MCF 10A (cell line): ENCODE data around the gene UCP2. TPM values are rescaled to one million over a fixed set of nuclear protein-coding genes. Genes with fewer than 3 reads are reported as not detected.

ENCODE experiments used
- BruUV-seq: library from RNA; stranded (reverse); fragments of 400-500 nt; replicated peaks from 2 replicates; lab custom pipeline; 2021; lab: Mats Ljungman, UMichigan
- CTCF ChIA-PET: fragments of 300-600 bp; sonication (Branson Sonifier 250); formaldehyde crosslinking; extraction: SDS; loops from one replicate; lab custom pipeline; 2021; ENCODE audit warnings: antibody characterized with exemption, inconsistent platforms; lab: Yijun Ruan, JAX
- POLR2A ChIA-PET: fragments of 300-600, 350-650 bp; sonication (Branson Sonifier 250); formaldehyde crosslinking; extraction: SDS; loops from one replicate; lab custom pipeline; 2020; ENCODE audit warnings: antibody characterized with exemption, inconsistent platforms; lab: Yijun Ruan, JAX
- DNase-seq: peaks from one replicate; pipeline ENCODE4 v3.0.0-alpha.2; 2018; ENCODE audit not compliant: unreplicated experiment
- H3K27ac Mint-ChIP-seq: one replicate; pipeline ENCODE4 v1.8.0; 2022; ENCODE audit warnings: mild to moderate bottlenecking, low read depth, mixed read lengths; ENCODE audit not compliant: unreplicated experiment
- H3K27me3 Mint-ChIP-seq: one replicate; pipeline ENCODE4 v1.8.0; 2022; ENCODE audit warnings: mixed read lengths; ENCODE audit not compliant: insufficient read depth, unreplicated experiment
- H3K36me3 Mint-ChIP-seq: one replicate; pipeline ENCODE4 v1.8.0; 2022; ENCODE audit warnings: mild to moderate bottlenecking, moderate library complexity, mixed read lengths; ENCODE audit not compliant: insufficient read depth, unreplicated experiment
- H3K4me1 Mint-ChIP-seq: one replicate; pipeline ENCODE4 v1.8.0; 2022; ENCODE audit warnings: mixed read lengths; ENCODE audit not compliant: insufficient read depth, unreplicated experiment
- H3K4me3 Mint-ChIP-seq: one replicate; pipeline ENCODE4 v1.8.0; 2022; ENCODE audit warnings: mild to moderate bottlenecking, moderate library complexity, mixed read lengths; ENCODE audit not compliant: unreplicated experiment
- H3K9me3 Mint-ChIP-seq: one replicate; pipeline ENCODE4 v1.8.0; 2022; ENCODE audit warnings: mixed read lengths; ENCODE audit not compliant: unreplicated experiment
- intact Hi-C: fragments of 100-400 bp; cut with micrococcal nuclease; formaldehyde crosslinking; loops from 2 replicates; pipeline ENCODE4 v1.14.1; 2022
- total RNA-seq: library from RNA; stranded (reverse); gene quantifications from 2 replicates; pipeline ENCODE4 v1.2.3, GENCODE V29; 2022
- TF ChIP-seq, protein P1 (sequence below): fragments of 200-600 bp; IDR thresholded peaks from one replicate; pipeline ENCODE4 v1.8.0; 2022; ENCODE audit warnings: antibody characterized with exemption, mild to moderate bottlenecking; ENCODE audit not compliant: unreplicated experiment

Gene UCP2
- total RNA-seq, 1 experiment from 2014 or later, result not detected

DNA sequence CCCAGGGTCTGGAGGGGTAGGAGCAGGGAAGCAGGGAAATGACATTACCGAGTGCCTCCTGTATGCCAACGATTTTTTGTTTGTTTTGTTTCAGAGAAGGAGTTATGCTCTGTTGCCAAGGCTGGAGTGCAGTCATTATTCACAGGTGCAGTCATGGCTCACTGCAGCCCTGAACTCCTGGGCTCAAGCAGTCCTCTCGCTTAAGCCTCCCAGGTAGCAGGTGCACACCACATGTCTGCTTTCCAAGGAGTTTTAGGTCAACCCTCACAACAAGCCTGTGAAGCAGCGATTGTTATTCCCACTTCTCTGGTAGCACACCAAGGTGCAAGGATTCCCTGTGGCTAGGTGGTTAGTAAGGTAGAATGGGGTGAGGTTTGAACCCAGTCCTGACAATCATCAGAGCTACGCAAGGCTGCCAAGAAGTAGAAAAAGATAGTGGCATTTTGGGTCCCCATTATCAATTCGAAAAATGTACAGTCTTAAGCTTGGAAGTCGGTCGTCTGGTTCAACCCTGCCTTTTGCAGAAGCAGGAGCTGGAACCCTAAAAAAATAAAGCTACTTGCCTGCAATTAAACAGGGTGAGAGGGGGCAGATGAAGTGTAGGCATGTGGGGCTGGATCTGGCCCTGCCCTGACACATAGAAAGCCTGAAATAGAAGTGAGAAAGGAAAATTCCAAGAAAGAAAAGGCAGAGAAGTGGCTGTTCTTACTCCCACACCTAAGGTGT lies 17.1 kb upstream of the UCP2 start:
- CTCF ChIA-PET, result interaction anchor here (0.7 kb wide), 1 partner anchor 450 kb away, joined by 3 read pairs; no protein-coding TSS in a partner anchor
- H3K27me3 Mint-ChIP-seq, result no peaks in the 10 kb centered on the region
- TF ChIP-seq, protein P1, sequence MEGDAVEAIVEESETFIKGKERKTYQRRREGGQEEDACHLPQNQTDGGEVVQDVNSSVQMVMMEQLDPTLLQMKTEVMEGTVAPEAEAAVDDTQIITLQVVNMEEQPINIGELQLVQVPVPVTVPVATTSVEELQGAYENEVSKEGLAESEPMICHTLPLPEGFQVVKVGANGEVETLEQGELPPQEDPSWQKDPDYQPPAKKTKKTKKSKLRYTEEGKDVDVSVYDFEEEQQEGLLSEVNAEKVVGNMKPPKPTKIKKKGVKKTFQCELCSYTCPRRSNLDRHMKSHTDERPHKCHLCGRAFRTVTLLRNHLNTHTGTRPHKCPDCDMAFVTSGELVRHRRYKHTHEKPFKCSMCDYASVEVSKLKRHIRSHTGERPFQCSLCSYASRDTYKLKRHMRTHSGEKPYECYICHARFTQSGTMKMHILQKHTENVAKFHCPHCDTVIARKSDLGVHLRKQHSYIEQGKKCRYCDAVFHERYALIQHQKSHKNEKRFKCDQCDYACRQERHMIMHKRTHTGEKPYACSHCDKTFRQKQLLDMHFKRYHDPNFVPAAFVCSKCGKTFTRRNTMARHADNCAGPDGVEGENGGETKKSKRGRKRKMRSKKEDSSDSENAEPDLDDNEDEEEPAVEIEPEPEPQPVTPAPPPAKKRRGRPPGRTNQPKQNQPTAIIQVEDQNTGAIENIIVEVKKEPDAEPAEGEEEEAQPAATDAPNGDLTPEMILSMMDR, result no peak

DNA sequence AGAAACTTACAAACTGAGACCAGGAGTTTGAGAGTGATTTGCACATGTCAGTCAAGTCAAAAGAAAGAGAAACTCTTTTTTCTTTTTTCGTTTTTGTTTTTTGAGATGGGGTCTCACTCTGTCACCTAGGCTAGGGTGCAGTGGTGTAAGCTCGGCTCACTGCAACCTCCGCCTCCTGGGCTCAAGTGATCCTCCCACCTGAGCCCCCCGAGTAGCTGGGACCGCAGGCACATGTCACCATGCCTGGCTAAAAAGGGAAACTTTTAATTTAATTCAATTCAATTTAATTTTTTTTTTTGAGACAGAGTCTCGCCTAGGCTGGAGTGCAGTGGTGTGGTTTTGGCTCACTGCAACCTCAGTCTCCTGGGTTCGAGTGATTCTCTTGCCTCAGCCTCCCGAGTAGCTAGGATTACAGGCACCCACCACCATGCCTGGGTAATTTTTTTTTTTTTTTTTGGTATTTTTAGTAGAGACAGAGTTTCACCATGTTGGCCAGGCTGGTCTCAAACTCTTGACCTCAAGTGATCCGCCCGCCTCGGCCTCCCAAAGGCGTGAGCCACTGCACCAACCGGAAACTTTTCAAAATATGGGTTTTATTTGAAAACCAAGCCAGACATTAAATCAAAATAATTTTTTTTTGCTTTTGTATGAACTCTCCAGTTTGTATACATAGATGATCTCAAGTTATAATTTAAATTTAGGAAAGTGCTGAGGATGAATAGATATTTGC lies 16.4 kb upstream of the UCP2 start:
- no peak for DNase-seq
- CTCF ChIA-PET, result interaction anchor here (0.5 kb wide), 1 partner anchor 635 kb away, joined by 3 read pairs; no protein-coding TSS in a partner anchor
- BruUV-seq, result no TSS peak
- Mint-ChIP-seq H3K4me1 (peaks cover 5% of the 10 kb centered on the region), H3K9me3 (no peaks in the 10 kb centered on the region), H3K36me3 (peaks cover 7% of the 10 kb centered on the region), H3K27ac (no peak overlapping the region), H3K4me3 (no peak overlapping the region), H3K27me3 (no peaks in the 10 kb centered on the region)
- TF ChIP-seq, protein P1, result no peak
- intact Hi-C loops, result no loop called here
- POLR2A ChIA-PET, result no interaction called here

More for the DNA sequence above, 17.1 kb upstream of the UCP2 start:
- Mint-ChIP-seq H3K4me3 (no peak overlapping the region), H3K27ac (no peak overlapping the region), H3K4me1 (peaks cover 5% of the 10 kb centered on the region), H3K36me3 (peaks cover 7% of the 10 kb centered on the region), H3K9me3 (no peaks in the 10 kb centered on the region)
- no TSS peak for BruUV-seq
- DNase-seq, result no peak
- POLR2A ChIA-PET, result no interaction called here
- intact Hi-C loops, result no loop called here

DNA sequence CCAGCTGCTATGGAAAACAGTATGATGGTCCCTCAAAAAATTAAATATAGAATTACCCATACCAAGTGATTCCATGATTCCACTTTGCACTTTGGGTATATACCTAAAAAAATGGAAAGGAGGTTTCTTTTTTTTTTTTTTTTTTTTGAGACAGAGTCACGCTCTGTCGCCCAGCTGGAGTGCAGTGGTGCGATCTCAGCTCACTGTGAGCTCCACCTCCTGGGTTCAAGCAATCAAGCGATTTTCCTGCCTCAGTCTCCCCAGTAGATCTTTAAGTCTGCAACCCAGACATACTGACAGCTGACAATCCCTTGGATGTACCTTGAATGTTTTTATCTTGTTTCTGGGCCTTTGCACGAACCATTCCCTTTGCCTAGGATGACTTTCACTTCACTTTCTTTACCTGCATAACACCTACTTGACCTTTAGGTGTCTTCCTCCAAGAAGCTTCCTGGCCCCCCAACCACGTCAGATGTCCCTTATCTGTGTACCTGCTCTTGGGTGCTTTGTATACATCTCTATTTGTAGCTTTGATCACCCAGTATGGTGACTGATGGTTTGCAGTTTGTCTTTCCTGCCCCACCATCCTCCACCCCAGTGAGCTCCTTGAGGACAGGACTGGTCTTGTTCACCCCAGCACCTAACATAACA lies 14.6 kb upstream of the UCP2 start:
- intact Hi-C loops, result no loop called here
- H3K4me3 Mint-ChIP-seq, result no peak overlapping the region
- no peaks in the 10 kb centered on the region for H3K27me3 Mint-ChIP-seq
- no peak overlapping the region for H3K27ac Mint-ChIP-seq
- DNase-seq, result no peak
- no TSS peak for BruUV-seq
- peaks cover 4% of the 10 kb centered on the region for H3K4me1 Mint-ChIP-seq
- H3K9me3 Mint-ChIP-seq, result no peaks in the 10 kb centered on the region
- CTCF ChIA-PET, result interaction anchor here (0.6 kb wide), 1 partner anchor 13 kb away, joined by 3 read pairs; no protein-coding TSS in a partner anchor
- TF ChIP-seq, protein P1, result no peak
- POLR2A ChIA-PET, result interaction anchor here (0.6 kb wide), 1 partner anchor 732 kb away, joined by 3 read pairs; no protein-coding TSS in a partner anchor
- no peaks in the 10 kb centered on the region for H3K36me3 Mint-ChIP-seq
